CD4-positive, CD25-positive, alpha-beta regulatory T cell (primary cell): Measurements from ENCODE around the gene AHCYL1. TPM values are rescaled to one million over a fixed set of nuclear protein-coding genes. Genes with fewer than 3 reads are reported as not detected.

ENCODE experiments used
- ATAC-seq, 2 donors: fragments of 150-1000 bp; cut with Tn5 transposase; one replicate each; pipeline ENCODE4 v1.10.0; 2021; ENCODE audit warnings: low read depth in 2 of 2, moderate number of reproducible peaks in 2 of 2, moderate library complexity in 1 of 2
- DNase-seq, 3 donors: peaks; one replicate each; pipeline versions ENCODE4 v3.0.0 to v3.0.0-alpha.2; 2012 to 2022; ENCODE audit warnings: mixed read lengths in 1 of 3
- H3K27ac ChIP-seq: one replicate; pipeline ENCODE4 v1.7.0; 2013; ENCODE audit warnings: mild to moderate bottlenecking, low read length; ENCODE audit not compliant: insufficient read depth, poor library complexity, severe bottlenecking
- H3K27me3 ChIP-seq: one replicate; pipeline ENCODE4 v1.7.0; 2013; ENCODE audit warnings: low read length; ENCODE audit not compliant: control insufficient read depth, insufficient read depth
- H3K36me3 ChIP-seq: one replicate; pipeline ENCODE4 v1.7.0; 2013; ENCODE audit warnings: mild to moderate bottlenecking, low read length, moderate library complexity; ENCODE audit not compliant: control insufficient read depth, insufficient read depth
- H3K4me1 ChIP-seq: 2 replicates; pipeline ENCODE4 v1.7.0; 2013; ENCODE audit warnings: mild to moderate bottlenecking, low read length; ENCODE audit not compliant: insufficient read depth, control insufficient read depth, poor library complexity, severe bottlenecking
- H3K4me3 ChIP-seq: one replicate; pipeline ENCODE4 v1.7.0; 2013; ENCODE audit warnings: low read depth, mild to moderate bottlenecking, low read length, moderate library complexity
- H3K9me3 ChIP-seq, 2 experiments: 1 replicate in 1 of 2; 2 replicates in 1 of 2; pipeline ENCODE4 v1.7.0; 2013; ENCODE audit warnings: low read length in 2 of 2, mild to moderate bottlenecking in 1 of 2, moderate library complexity in 1 of 2; ENCODE audit not compliant: control insufficient read depth in 2 of 2
- H3K27ac Mint-ChIP-seq, 3 donors: one replicate each; pipeline ENCODE4 v1.8.0; 2020 to 2022; ENCODE audit warnings: mild to moderate bottlenecking in 3 of 3, mixed read lengths in 3 of 3, moderate library complexity in 2 of 3
- H3K27me3 Mint-ChIP-seq: one replicate; pipeline ENCODE4 v1.8.0; 2022; ENCODE audit warnings: mild to moderate bottlenecking, mixed read lengths
- H3K36me3 Mint-ChIP-seq: one replicate; pipeline ENCODE4 v1.8.0; 2020; ENCODE audit warnings: mixed read lengths
- H3K4me1 Mint-ChIP-seq, 4 donors: one replicate each; pipeline ENCODE4 v1.8.0; 2020 to 2022; ENCODE audit warnings: mixed read lengths in 4 of 4, mild to moderate bottlenecking in 1 of 4
- H3K4me3 Mint-ChIP-seq, 4 donors: one replicate each; pipeline ENCODE4 v1.8.0; 2020 to 2022; ENCODE audit warnings: mild to moderate bottlenecking in 4 of 4, mixed read lengths in 4 of 4, moderate library complexity in 3 of 4
- H3K9me3 Mint-ChIP-seq, 7 donors: one replicate each; pipeline ENCODE4 v1.8.0; 2020 to 2022; ENCODE audit warnings: mixed read lengths in 7 of 7, mild to moderate bottlenecking in 3 of 7, moderate library complexity in 2 of 7
- polyA plus RNA-seq, 4 donors: library from polyadenylated mRNA; unstranded; fragments of 300-500 nt; fragmentation: Illumina TruSeq; gene quantifications; one replicate each; pipeline ENCODE4 v1.2.3, GENCODE V29; 2021
- total RNA-seq: library from RNA; stranded (reverse); gene quantifications from one replicate; pipeline ENCODE4 v1.2.3, GENCODE V29; 2022

AHCYL1 gene
- total and polyA plus RNA-seq, 5 donors from 2014 or later = 27.8 to 49.3 (median 45.9) TPM

- Histone ChIP-seq H3K27me3 (no peaks in the 10 kb centered on the region), H3K36me3 (peaks cover 76% of the 10 kb centered on the region), H3K4me1 (peaks cover 7% of the 10 kb centered on the region), H3K4me3 (no peak overlapping the region), H3K9me3 (no peaks in the 10 kb centered on the region), H3K27ac (no peak overlapping the region)
- H3K9me3 Mint-ChIP-seq = no peaks in the 10 kb centered on the region
- ATAC-seq = no peak
- no peak overlapping the region for H3K27ac Mint-ChIP-seq
- peaks cover 9 to 17% (median 13%) of the 10 kb centered on the region in 4 donors for H3K4me1 Mint-ChIP-seq
- no peak for DNase-seq
- H3K36me3 Mint-ChIP-seq = peaks cover 27% of the 10 kb centered on the region
- no peak overlapping the region for H3K4me3 Mint-ChIP-seq
- H3K27me3 Mint-ChIP-seq = no peaks in the 10 kb centered on the region
Observed at GRCh38 chr1:110040548-110040947, 56.0 kb downstream of the AHCYL1 start.

GRCh38 chr1:110043016-110043415 lies 58.5 kb downstream of the AHCYL1 start:
- no peak overlapping the region for H3K27ac Mint-ChIP-seq
- no peak overlapping the region for H3K27ac ChIP-seq
- H3K36me3 Mint-ChIP-seq = peaks cover 43% of the 10 kb centered on the region
- H3K9me3 ChIP-seq = no peaks in the 10 kb centered on the region
- no peak for DNase-seq
- H3K4me1 ChIP-seq = no peaks in the 10 kb centered on the region
- ATAC-seq = no peak
- H3K4me1 Mint-ChIP-seq = peaks cover 0 to 2% (median 0%) of the 10 kb centered on the region in 4 donors
- H3K4me3 Mint-ChIP-seq = no peak overlapping the region
- no peak overlapping the region for H3K4me3 ChIP-seq
- H3K36me3 ChIP-seq = peaks cover 93% of the 10 kb centered on the region
- H3K9me3 Mint-ChIP-seq = no peaks in the 10 kb centered on the region
- H3K27me3 ChIP-seq = no peaks in the 10 kb centered on the region
- no peaks in the 10 kb centered on the region for H3K27me3 Mint-ChIP-seq

DNA sequence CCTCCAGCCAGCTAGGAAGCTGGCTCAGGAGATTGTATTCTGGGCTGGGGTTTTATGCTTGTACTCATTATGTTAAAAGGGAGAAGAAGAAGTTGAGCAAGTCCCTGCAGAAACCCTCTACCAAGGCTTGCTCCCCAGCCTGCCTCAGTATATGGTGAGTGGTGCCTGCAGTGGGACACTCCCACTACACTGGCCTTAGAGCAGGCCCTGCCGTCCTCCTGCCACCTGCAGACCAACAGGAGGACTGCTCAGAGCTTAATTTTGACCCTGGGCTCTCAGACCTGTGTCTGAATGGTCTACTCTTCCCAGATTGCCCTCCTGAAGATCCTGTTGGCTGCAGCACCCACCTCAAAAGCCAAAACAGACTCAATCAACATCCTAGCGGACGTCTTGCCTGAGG lies 62.9 kb downstream of the AHCYL1 start:
- no peaks in the 10 kb centered on the region for H3K27me3 ChIP-seq
- DNase-seq (no peak), ATAC-seq (no peak)
- H3K36me3 ChIP-seq = peaks cover 95% of the 10 kb centered on the region
- H3K36me3 Mint-ChIP-seq = peaks cover 51% of the 10 kb centered on the region
- no peaks in the 10 kb centered on the region for H3K9me3 Mint-ChIP-seq
- no peak overlapping the region for H3K4me3 Mint-ChIP-seq
- no peak overlapping the region for H3K4me3 ChIP-seq
- H3K9me3 ChIP-seq = no peaks in the 10 kb centered on the region
- H3K27me3 Mint-ChIP-seq = no peaks in the 10 kb centered on the region
- H3K4me1 Mint-ChIP-seq = peaks cover 0 to 10% (median 1%) of the 10 kb centered on the region in 4 donors
- no peak overlapping the region for H3K27ac Mint-ChIP-seq
- H3K27ac ChIP-seq = no peak overlapping the region
- no peaks in the 10 kb centered on the region for H3K4me1 ChIP-seq

DNA sequence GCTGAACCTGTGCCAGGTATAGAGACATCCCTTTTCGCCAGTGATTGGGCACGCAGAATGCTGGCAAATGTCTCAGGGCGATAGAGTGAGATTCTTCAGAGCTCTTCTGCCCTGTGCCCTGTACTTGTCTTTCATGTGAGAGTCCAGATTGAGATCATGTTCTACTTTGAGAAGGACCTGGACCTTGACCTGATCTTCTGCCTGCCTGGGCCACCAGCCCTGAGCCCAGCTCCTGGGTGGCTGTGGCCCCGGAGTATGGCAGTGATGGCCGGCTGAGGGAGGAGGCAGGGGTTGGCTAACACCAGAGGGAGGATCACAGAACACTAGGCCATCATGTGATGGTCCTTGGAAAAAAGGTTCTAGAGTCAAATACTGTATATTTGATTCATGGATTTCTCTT lies 63.7 kb downstream of the AHCYL1 start:
- Mint-ChIP-seq H3K27ac (no peak overlapping the region), H3K27me3 (no peaks in the 10 kb centered on the region)

DNA sequence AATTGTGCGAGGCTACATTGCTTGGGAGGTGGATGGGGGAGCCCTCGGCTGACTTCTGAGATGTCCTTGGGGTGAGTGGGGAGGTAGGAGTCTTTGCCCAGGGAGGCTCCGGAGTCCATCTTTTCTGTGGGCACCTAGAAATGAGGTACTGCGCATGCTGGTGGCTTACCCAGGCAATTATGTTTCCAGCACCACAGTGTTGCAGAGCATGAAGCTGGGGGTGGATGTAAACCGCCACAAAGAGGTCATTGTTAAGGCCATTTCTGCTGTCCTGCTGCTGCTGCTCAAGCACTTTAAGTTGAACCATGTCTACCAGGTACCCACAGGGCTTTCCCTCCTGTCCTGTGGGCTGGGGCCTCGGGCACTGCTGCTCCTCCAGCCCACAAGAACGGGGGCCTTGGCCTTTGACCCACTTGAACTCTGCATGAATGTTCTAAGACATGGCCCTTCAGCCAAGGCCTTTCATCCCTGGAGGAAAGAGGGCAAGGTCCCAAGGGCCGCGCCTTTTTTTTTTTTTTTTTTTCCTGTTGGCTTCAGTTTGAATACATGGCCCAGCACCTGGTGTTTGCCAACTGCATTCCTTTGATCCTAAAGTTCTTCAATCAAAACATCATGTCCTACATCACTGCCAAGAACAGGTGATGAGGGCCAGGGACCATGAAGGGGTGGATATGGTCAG lies 64.5 kb downstream of the AHCYL1 start:
- H3K27ac ChIP-seq = no peak overlapping the region
- H3K4me3 ChIP-seq = no peak overlapping the region
- H3K4me3 Mint-ChIP-seq = no peak overlapping the region
- no peak overlapping the region for H3K27ac Mint-ChIP-seq
- no peaks in the 10 kb centered on the region for H3K27me3 Mint-ChIP-seq
- peaks cover 62% of the 10 kb centered on the region for H3K36me3 Mint-ChIP-seq
- no peaks in the 10 kb centered on the region for H3K9me3 ChIP-seq
- no peaks in the 10 kb centered on the region for H3K27me3 ChIP-seq
- H3K36me3 ChIP-seq = peaks cover 95% of the 10 kb centered on the region
- no peaks in the 10 kb centered on the region for H3K4me1 ChIP-seq
- no peaks in the 10 kb centered on the region for H3K9me3 Mint-ChIP-seq
- no peak for ATAC-seq
- peaks cover 0 to 10% (median 5%) of the 10 kb centered on the region in 4 donors for H3K4me1 Mint-ChIP-seq
- no peak for DNase-seq

More for the DNA sequence above, 63.7 kb downstream of the AHCYL1 start:
- Mint-ChIP-seq H3K4me1 (peaks cover 0 to 10% (median 1%) of the 10 kb centered on the region in 4 donors), H3K9me3 (no peaks in the 10 kb centered on the region), H3K36me3 (peaks cover 58% of the 10 kb centered on the region), H3K4me3 (no peak overlapping the region)
- Histone ChIP-seq H3K36me3 (peaks cover 95% of the 10 kb centered on the region), H3K4me3 (no peak overlapping the region), H3K9me3 (no peaks in the 10 kb centered on the region), H3K4me1 (no peaks in the 10 kb centered on the region), H3K27ac (no peak overlapping the region), H3K27me3 (no peaks in the 10 kb centered on the region)
- ATAC-seq (no peak), DNase-seq (no peak)

DNA sequence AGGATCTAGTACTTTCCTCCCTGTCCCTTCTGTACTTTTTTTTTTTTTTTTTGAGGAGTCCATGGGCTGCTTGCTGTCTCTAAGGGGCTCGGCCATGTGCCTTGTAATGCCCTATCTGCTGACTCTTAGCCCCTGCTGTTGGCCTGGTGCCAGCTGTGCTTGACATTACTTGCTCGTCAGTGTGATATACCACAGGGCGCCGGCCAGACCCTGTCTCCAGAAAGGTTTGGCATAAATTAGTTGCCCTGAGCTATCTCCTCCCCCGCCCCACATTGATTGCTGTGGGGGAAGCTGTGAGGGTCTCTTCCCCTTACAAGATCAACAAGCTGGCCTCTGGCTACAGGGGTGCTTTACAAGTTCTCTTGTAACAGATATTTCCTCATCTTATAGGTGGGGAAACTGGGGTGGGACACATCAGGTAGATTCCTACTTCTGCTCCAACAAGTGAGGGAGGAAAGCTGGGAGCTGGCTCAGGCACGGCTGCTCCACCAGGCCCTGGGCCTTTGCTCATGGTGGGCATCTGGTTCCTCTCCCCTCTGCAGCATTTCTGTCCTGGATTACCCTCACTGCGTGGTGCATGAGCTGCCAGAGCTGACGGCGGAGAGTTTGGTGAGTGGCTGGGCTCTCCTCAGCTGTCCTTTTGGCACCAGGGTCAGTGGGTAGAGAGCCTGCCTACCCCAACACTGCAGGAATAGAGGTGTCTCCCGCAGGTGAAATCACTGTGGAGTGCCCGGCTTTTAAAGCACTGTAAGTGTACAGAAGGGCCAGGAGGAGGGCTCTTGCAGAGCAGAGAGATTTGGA lies 65.4 kb downstream of the AHCYL1 start:
- no peak for ATAC-seq
- no peaks in the 10 kb centered on the region for H3K9me3 ChIP-seq
- H3K27me3 Mint-ChIP-seq = no peaks in the 10 kb centered on the region
- H3K4me3 ChIP-seq = no peak overlapping the region
- H3K27ac ChIP-seq = no peak overlapping the region
- peak overlapping the region in 1 of 4 donors; percentile 16 for H3K4me3 Mint-ChIP-seq
- H3K36me3 Mint-ChIP-seq = peaks cover 60% of the 10 kb centered on the region
- peaks cover 0 to 10% (median 5%) of the 10 kb centered on the region in 4 donors for H3K4me1 Mint-ChIP-seq
- DNase-seq = no peak
- H3K36me3 ChIP-seq = peaks cover 95% of the 10 kb centered on the region
- no peaks in the 10 kb centered on the region for H3K4me1 ChIP-seq
- no peaks in the 10 kb centered on the region for H3K9me3 Mint-ChIP-seq
- H3K27ac Mint-ChIP-seq = peak overlapping the region in 1 of 3 donors; percentile 17
- no peaks in the 10 kb centered on the region for H3K27me3 ChIP-seq

DNA sequence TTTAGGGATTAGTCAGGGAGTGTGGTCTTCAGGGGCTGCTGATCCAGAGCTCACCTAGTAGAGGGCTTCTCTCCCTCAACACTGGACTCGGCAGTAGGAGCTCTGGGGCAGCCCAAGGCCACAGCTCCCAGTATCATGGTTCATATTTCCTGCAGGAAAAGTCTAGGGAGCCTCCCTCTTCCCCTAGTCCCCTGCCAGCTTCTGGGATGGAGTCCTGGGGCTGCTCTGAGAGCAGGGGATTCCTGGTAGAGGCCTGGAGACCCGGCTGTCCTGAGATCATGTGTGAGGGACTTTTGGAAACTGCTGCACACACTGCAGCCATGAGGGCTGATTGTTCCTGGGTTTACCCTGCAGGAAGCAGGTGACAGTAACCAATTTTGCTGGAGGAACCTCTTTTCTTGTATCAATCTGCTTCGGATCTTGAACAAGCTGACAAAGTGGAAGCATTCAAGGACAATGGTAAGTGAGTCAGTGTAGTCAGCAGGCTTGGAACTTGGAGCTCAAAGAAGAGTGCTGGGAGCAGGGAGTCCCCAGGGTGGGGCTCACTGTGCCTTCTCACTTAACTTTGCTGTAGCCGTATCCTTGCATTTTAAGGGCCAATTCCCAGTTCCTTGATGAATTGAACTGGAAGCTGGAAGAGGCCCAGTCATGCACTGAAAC lies 66.2 kb downstream of the AHCYL1 start:
- no peaks in the 10 kb centered on the region for H3K9me3 Mint-ChIP-seq
- ATAC-seq (no peak), DNase-seq (no peak)
- Histone ChIP-seq H3K36me3 (peaks cover 95% of the 10 kb centered on the region), H3K4me1 (no peaks in the 10 kb centered on the region), H3K27me3 (no peaks in the 10 kb centered on the region), H3K4me3 (no peak overlapping the region), H3K9me3 (no peaks in the 10 kb centered on the region), H3K27ac (no peak overlapping the region)
- H3K27me3 Mint-ChIP-seq = no peaks in the 10 kb centered on the region
- no peak overlapping the region for H3K4me3 Mint-ChIP-seq
- H3K4me1 Mint-ChIP-seq = peaks cover 0 to 10% (median 5%) of the 10 kb centered on the region in 4 donors
- H3K27ac Mint-ChIP-seq = no peak overlapping the region
- peaks cover 63% of the 10 kb centered on the region for H3K36me3 Mint-ChIP-seq
